GM06990 (cell line): ENCODE measurements around the gene ALDOC.

Source experiments
- DNase-seq: peaks from one replicate; pipeline ENCODE4 v3.0.0-alpha.2; 2011; ENCODE audit not compliant: insufficient read length; ENCODE audit errors: extremely low read depth
- H3K27me3 ChIP-seq: replicated peaks from 2 replicates; pipeline ENCODE4 v1.6.0; 2011; ENCODE audit warnings: low read length; ENCODE audit not compliant: control insufficient read depth, insufficient read depth
- H3K36me3 ChIP-seq: 2 replicates; pipeline ENCODE4 v1.5.1; 2011; ENCODE audit warnings: low read length; ENCODE audit not compliant: control insufficient read depth, insufficient read depth
- H3K4me3 ChIP-seq: replicated peaks from 2 replicates; pipeline ENCODE4 v1.5.1; 2011; ENCODE audit warnings: low read depth, mild to moderate bottlenecking, control low read depth, low read length
- CTCF ChIP-seq: IDR thresholded peaks from 2 replicates; pipeline ENCODE4 v1.5.1; 2011; ENCODE audit warnings: low read length, control low read depth, mild to moderate bottlenecking, inconsistent platforms; ENCODE audit not compliant: insufficient read depth, poor library complexity, severe bottlenecking

Gene ALDOC

GRCh38 chr17:28570716-28571360, 5.9 kb downstream of the ALDOC start:
- no peak for TF ChIP-seq CTCF
- Histone ChIP-seq H3K36me3 (peaks cover 7% of the 10 kb centered on the region), H3K27me3 (no peaks in the 10 kb centered on the region), H3K4me3 (peak overlapping the region; percentile 96)
- DNase-seq: peak; percentile 67

GRCh38 chr17:28569446-28569845, 7.2 kb downstream of the ALDOC start:
- peak overlapping the region; percentile 96 for H3K4me3 ChIP-seq

GRCh38 chr17:28567604-28568003, 9.1 kb downstream of the ALDOC start:
- Histone ChIP-seq H3K4me3 (peak overlapping the region; percentile 37), H3K27me3 (no peaks in the 10 kb centered on the region)
- DNase-seq: peak; percentile 53

More at GRCh38 chr17:28569446-28569845, 7.2 kb downstream of the ALDOC start:
- DNase-seq: no peak
- no peak for TF ChIP-seq CTCF
- Histone ChIP-seq H3K36me3 (peaks cover 4% of the 10 kb centered on the region), H3K27me3 (no peaks in the 10 kb centered on the region)

GRCh38 chr17:28563475-28563874, 13.2 kb downstream of the ALDOC start:
- peaks cover 18% of the 10 kb centered on the region for H3K36me3 ChIP-seq
- no peak for TF ChIP-seq CTCF
- no peak overlapping the region for H3K4me3 ChIP-seq
- no peaks in the 10 kb centered on the region for H3K27me3 ChIP-seq
- DNase-seq: no peak

More at GRCh38 chr17:28567604-28568003, 9.1 kb downstream of the ALDOC start:
- H3K36me3 ChIP-seq: peaks cover 8% of the 10 kb centered on the region
- TF ChIP-seq CTCF: no peak

- Histone ChIP-seq H3K4me3 (no peak overlapping the region), H3K27me3 (no peaks in the 10 kb centered on the region), H3K36me3 (peaks cover 37% of the 10 kb centered on the region)
- DNase-seq: no peak
- TF ChIP-seq CTCF: no peak
Measured at GRCh38 chr17:28555022-28555421, 21.7 kb downstream of the ALDOC start.

- Histone ChIP-seq H3K4me3 (no peak overlapping the region), H3K36me3 (peaks cover 33% of the 10 kb centered on the region), H3K27me3 (no peaks in the 10 kb centered on the region)
- peak; percentile 42 for TF ChIP-seq CTCF
- DNase-seq: no peak
Measured at GRCh38 chr17:28554565-28554964, 22.1 kb downstream of the ALDOC start.
